GM23338 (cell line): ENCODE data around the gene WASL.

Source experiments
- CREB1 ChIP-seq: fragments of 250-450 bp; sonication (Bioruptor Pico); IDR thresholded peaks from 2 replicates; pipeline ENCODE4 v1.5.0; 2020; ENCODE audit warnings: low read depth, mild to moderate bottlenecking, moderate library complexity
- ETS1 ChIP-seq: IDR thresholded peaks from 2 replicates; pipeline ENCODE4 v1.6.1; 2016; ENCODE audit warnings: antibody characterized with exemption
- EZH2 ChIP-seq: fragments of 200-600 bp; sonication (generic); IDR thresholded peaks from one replicate; pipeline ENCODE4 v1.8.0; 2017; ENCODE audit warnings: antibody characterized with exemption, mild to moderate bottlenecking, low read depth; ENCODE audit not compliant: unreplicated experiment
- EZH2phosphoT487 ChIP-seq: fragments of 200-600 bp; sonication (generic); IDR thresholded peaks from one replicate; pipeline ENCODE4 v1.8.1; 2018; ENCODE audit warnings: antibody characterized with exemption; ENCODE audit not compliant: unreplicated experiment
- JUNB ChIP-seq: IDR thresholded peaks from one replicate; pipeline ENCODE4 v1.6.1; 2016; ENCODE audit warnings: antibody characterized with exemption; ENCODE audit not compliant: unreplicated experiment
- POLR2AphosphoS5 ChIP-seq: IDR thresholded peaks from 2 replicates; pipeline ENCODE4 v1.6.1; 2016; ENCODE audit warnings: antibody characterized with exemption, low read depth
- REST ChIP-seq: IDR thresholded peaks from one replicate; pipeline ENCODE4 v1.6.1; 2018; ENCODE audit warnings: antibody characterized with exemption; ENCODE audit not compliant: unreplicated experiment
- STAT1 ChIP-seq: IDR thresholded peaks from one replicate; pipeline ENCODE4 v1.6.1; 2016; ENCODE audit warnings: antibody characterized with exemption; ENCODE audit not compliant: unreplicated experiment
- ZNF114 ChIP-seq: fragments of 250-450 bp; sonication (Bioruptor Pico); IDR thresholded peaks from 2 replicates; pipeline ENCODE4 v1.5.0; 2020; ENCODE audit warnings: mild to moderate bottlenecking, moderate library complexity
- ZNF331 ChIP-seq: fragments of 250-450 bp; sonication (Bioruptor Pico); IDR thresholded peaks from 2 replicates; pipeline ENCODE4 v1.5.0; 2020; ENCODE audit warnings: low read depth, mild to moderate bottlenecking, moderate library complexity
- TF ChIP-seq, protein P1 (sequence below), 2 experiments: fragments of 200-600 bp in 1 of 2; sonication (generic) in 1 of 2; conservative IDR thresholded peaks; 2 replicates each; pipeline versions ENCODE4 v1.5.1 to v1.6.1; 2016 to 2017; ENCODE audit warnings: antibody characterized with exemption in 2 of 2, low read depth in 2 of 2, mild to moderate bottlenecking in 2 of 2, moderate library complexity in 1 of 2

DNA sequence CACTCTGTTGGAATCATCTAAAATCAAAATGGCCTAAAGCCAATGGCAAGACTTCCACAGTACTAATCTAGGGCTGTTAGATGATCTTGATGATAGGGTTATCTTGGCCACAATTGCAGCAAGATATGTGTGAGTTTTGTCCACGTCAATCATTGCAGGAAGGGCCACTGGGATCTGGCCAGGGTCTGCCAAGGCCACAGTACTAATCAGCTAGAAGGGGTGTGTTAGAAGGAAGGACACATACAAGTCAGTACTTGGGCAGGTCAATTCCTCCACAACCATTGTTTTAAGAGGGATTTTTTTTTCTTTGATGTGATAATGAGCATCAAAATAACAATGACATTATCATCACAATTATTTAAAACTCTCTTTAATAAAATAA, 91.5 kb downstream of the WASL start:
- TF ChIP-seq EZH2 = no peak
- no peak for TF ChIP-seq CREB1 (CRISPR knock-in tag)
- no peak for TF ChIP-seq REST
- TF ChIP-seq, protein P1, sequence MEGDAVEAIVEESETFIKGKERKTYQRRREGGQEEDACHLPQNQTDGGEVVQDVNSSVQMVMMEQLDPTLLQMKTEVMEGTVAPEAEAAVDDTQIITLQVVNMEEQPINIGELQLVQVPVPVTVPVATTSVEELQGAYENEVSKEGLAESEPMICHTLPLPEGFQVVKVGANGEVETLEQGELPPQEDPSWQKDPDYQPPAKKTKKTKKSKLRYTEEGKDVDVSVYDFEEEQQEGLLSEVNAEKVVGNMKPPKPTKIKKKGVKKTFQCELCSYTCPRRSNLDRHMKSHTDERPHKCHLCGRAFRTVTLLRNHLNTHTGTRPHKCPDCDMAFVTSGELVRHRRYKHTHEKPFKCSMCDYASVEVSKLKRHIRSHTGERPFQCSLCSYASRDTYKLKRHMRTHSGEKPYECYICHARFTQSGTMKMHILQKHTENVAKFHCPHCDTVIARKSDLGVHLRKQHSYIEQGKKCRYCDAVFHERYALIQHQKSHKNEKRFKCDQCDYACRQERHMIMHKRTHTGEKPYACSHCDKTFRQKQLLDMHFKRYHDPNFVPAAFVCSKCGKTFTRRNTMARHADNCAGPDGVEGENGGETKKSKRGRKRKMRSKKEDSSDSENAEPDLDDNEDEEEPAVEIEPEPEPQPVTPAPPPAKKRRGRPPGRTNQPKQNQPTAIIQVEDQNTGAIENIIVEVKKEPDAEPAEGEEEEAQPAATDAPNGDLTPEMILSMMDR (conservative IDR thresholded peaks at IDR 0.05; ENCODE audit: low read depth in 2 of 2) = no peak
- TF ChIP-seq POLR2AphosphoS5 = no peak
- no peak for TF ChIP-seq EZH2phosphoT487
- no peak for TF ChIP-seq STAT1
- TF ChIP-seq ZNF331 = no peak
- TF ChIP-seq ZNF114 (CRISPR knock-in tag) = no peak
- TF ChIP-seq ETS1 = no peak
- TF ChIP-seq JUNB = no peak
